CD4-positive, alpha-beta T cell (primary cell): Measurements from ENCODE around the gene KDM2B. TPM values are rescaled to one million over a fixed set of nuclear protein-coding genes. Genes with fewer than 3 reads are reported as not detected.
A peak's percentile ranks its signal among the peaks of the same experiment; 100 is the strongest.

Experiments
- ATAC-seq: fragments of 200-7000 bp; cut with Tn5 transposase; one replicate; pipeline ENCODE4 v1.10.0; 2022; ENCODE audit warnings: mild to moderate bottlenecking; ENCODE audit not compliant: poor library complexity
- CTCF ChIA-PET: fragments of 350-600 bp; sonication (Branson Sonifier 250); formaldehyde crosslinking; loops from one replicate; lab custom pipeline; 2021; ENCODE audit warnings: antibody characterized with exemption, inconsistent platforms; lab: Charles Lee
- POLR2A ChIA-PET: fragments of 350-600 bp; sonication (Branson Sonifier 250); formaldehyde crosslinking; loops from one replicate; lab custom pipeline; 2021; ENCODE audit warnings: antibody characterized with exemption, inconsistent platforms; lab: Charles Lee
- DNase-seq, 14 experiments: peaks; one replicate each; pipeline ENCODE4 v3.0.0-alpha.2; 2013 to 2020; ENCODE audit warnings: mixed read lengths in 2 of 14
- H3K27ac ChIP-seq, 2 donors: one replicate each; pipeline versions ENCODE4 v1.5.1 to v1.7.0; 2013; ENCODE audit warnings: low read length in 2 of 2, low read depth in 1 of 2, mild to moderate bottlenecking in 1 of 2
- H3K27me3 ChIP-seq, 2 experiments: 1 replicate in 1 of 2; 2 replicates in 1 of 2; pipeline versions ENCODE4 v1.6.1 to v1.7.0; 2013; ENCODE audit warnings: low read length in 2 of 2, control low read depth in 1 of 2, mild to moderate bottlenecking in 1 of 2, moderate library complexity in 1 of 2; ENCODE audit not compliant: insufficient read depth in 2 of 2, control insufficient read depth in 1 of 2
- H3K36me3 ChIP-seq: one replicate; pipeline ENCODE4 v1.6.1; 2013; ENCODE audit warnings: low read length, control low read depth; ENCODE audit not compliant: insufficient read depth
- H3K4me1 ChIP-seq: one replicate; pipeline ENCODE4 v1.6.1; 2013; ENCODE audit warnings: low read length, control low read depth; ENCODE audit not compliant: insufficient read depth
- H3K4me3 ChIP-seq: one replicate; pipeline ENCODE4 v1.5.1; 2013; ENCODE audit warnings: mild to moderate bottlenecking, low read length, moderate library complexity
- H3K9me3 ChIP-seq, 2 experiments: 1 replicate in 1 of 2; 2 replicates in 1 of 2; pipeline versions ENCODE4 v1.6.1 to v1.7.0; 2013; ENCODE audit warnings: low read length in 2 of 2, mild to moderate bottlenecking in 2 of 2, control low read depth in 1 of 2, moderate library complexity in 1 of 2; ENCODE audit not compliant: control insufficient read depth in 1 of 2, insufficient read depth in 1 of 2
- H3K27ac Mint-ChIP-seq: one replicate; pipeline ENCODE4 v1.8.0; 2020; ENCODE audit warnings: mixed read lengths
- H3K27me3 Mint-ChIP-seq: one replicate; pipeline ENCODE4 v1.8.0; 2021; ENCODE audit warnings: mixed read lengths
- H3K36me3 Mint-ChIP-seq: one replicate; pipeline ENCODE4 v1.8.0; 2021; ENCODE audit warnings: low read depth, mixed read lengths
- H3K4me1 Mint-ChIP-seq: one replicate; pipeline ENCODE4 v1.8.0; 2021; ENCODE audit warnings: low read depth, mixed read lengths
- H3K4me3 Mint-ChIP-seq: one replicate; pipeline ENCODE4 v1.8.0; 2020; ENCODE audit warnings: mild to moderate bottlenecking, mixed read lengths
- H3K9me3 Mint-ChIP-seq: one replicate; pipeline ENCODE4 v1.8.0; 2020; ENCODE audit warnings: mixed read lengths
- intact Hi-C, 2 experiments: fragments of 100-400 bp; cut with DNase I in 1 of 2; cut with micrococcal nuclease in 1 of 2; formaldehyde crosslinking; loops; one replicate each; pipeline versions ENCODE4 v1.15.1 to v1.9.0; 2023 to 2025; cut with DNase I, micrococcal nuclease
- total RNA-seq, 174 experiments: library from RNA in 2 of 174; stranded (reverse) in 2 of 174; gene quantifications; one replicate each; pipeline ENCODE4 v1.2.3 and lab custom pipeline; 2021 to 2026
- TF ChIP-seq, protein P1 (sequence below): fragments of 200-600 bp; IDR thresholded peaks from one replicate; pipeline ENCODE4 v1.8.0; 2022; ENCODE audit warnings: antibody characterized with exemption, mild to moderate bottlenecking

The KDM2B gene
- total RNA-seq, 2 experiments from 2014 or later, result 60.4 to 62.6 TPM

GRCh38 chr12:121530600-121531355 lies 50.0 kb downstream of the KDM2B start:
- TF ChIP-seq, protein P1, sequence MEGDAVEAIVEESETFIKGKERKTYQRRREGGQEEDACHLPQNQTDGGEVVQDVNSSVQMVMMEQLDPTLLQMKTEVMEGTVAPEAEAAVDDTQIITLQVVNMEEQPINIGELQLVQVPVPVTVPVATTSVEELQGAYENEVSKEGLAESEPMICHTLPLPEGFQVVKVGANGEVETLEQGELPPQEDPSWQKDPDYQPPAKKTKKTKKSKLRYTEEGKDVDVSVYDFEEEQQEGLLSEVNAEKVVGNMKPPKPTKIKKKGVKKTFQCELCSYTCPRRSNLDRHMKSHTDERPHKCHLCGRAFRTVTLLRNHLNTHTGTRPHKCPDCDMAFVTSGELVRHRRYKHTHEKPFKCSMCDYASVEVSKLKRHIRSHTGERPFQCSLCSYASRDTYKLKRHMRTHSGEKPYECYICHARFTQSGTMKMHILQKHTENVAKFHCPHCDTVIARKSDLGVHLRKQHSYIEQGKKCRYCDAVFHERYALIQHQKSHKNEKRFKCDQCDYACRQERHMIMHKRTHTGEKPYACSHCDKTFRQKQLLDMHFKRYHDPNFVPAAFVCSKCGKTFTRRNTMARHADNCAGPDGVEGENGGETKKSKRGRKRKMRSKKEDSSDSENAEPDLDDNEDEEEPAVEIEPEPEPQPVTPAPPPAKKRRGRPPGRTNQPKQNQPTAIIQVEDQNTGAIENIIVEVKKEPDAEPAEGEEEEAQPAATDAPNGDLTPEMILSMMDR, result no peak
- Histone ChIP-seq H3K4me1 (peaks cover 53% of the 10 kb centered on the region), H3K36me3 (peaks cover 30% of the 10 kb centered on the region), H3K27ac (peak overlapping the region; percentile 50 to 59), H3K27me3 (no peaks in the 10 kb centered on the region), H3K4me3 (no peak overlapping the region), H3K9me3 (no peaks in the 10 kb centered on the region)
- H3K27ac Mint-ChIP-seq, result peak overlapping the region; percentile 76
- ChIA-PET POLR2A (interaction anchor here (0.9 to 1.7 kb wide), 9 partner anchors 17 to 272 kb away, joined by 3 to 11 read pairs (median 5); partner anchors contain the start of gene ORAI1), CTCF (interaction anchor here (0.5 to 0.8 kb wide), 3 partner anchors 151 to 263 kb away, joined by 3 read pairs; partner anchors contain the start of gene RHOF)
- H3K36me3 Mint-ChIP-seq, result peaks cover 38% of the 10 kb centered on the region
- H3K4me3 Mint-ChIP-seq, result peak overlapping the region; percentile 17
- no peaks in the 10 kb centered on the region for H3K9me3 Mint-ChIP-seq
- ATAC-seq (peak; percentile 75), DNase-seq (peak; percentile 52 to 87 (median 69))
- H3K4me1 Mint-ChIP-seq, result peaks cover 52% of the 10 kb centered on the region
- intact Hi-C loops, result loop anchor here in 1 of 2 experiments (10.0 kb wide), 1 partner anchor 254 kb away; no protein-coding TSS in a partner anchor
- H3K27me3 Mint-ChIP-seq, result no peaks in the 10 kb centered on the region

- Mint-ChIP-seq H3K4me3 (no peak overlapping the region), H3K36me3 (peaks cover 37% of the 10 kb centered on the region), H3K4me1 (peaks cover 36% of the 10 kb centered on the region), H3K9me3 (no peaks in the 10 kb centered on the region), H3K27me3 (no peaks in the 10 kb centered on the region), H3K27ac (peak overlapping the region; percentile 56)
- Histone ChIP-seq H3K4me3 (no peak overlapping the region), H3K36me3 (peaks cover 43% of the 10 kb centered on the region), H3K9me3 (no peaks in the 10 kb centered on the region), H3K4me1 (peaks cover 38% of the 10 kb centered on the region), H3K27ac (no peak overlapping the region), H3K27me3 (no peaks in the 10 kb centered on the region)
- intact Hi-C loops, result no loop called here
- DNase-seq (no peak), ATAC-seq (no peak)
- TF ChIP-seq, protein P1, result no peak
- POLR2A ChIA-PET, result no interaction called here
- CTCF ChIA-PET, result interaction anchor here (0.7 kb wide), 1 partner anchor 244 kb away, joined by 4 read pairs; no protein-coding TSS in a partner anchor
Measured at GRCh38 chr12:121529184-121529583, 51.6 kb downstream of the KDM2B start.

- H3K9me3 Mint-ChIP-seq, result no peaks in the 10 kb centered on the region
Measured at GRCh38 chr12:121525411-121525810, 55.4 kb downstream of the KDM2B start.

More at GRCh38 chr12:121525411-121525810, 55.4 kb downstream of the KDM2B start:
- Histone ChIP-seq H3K36me3 (peaks cover 39% of the 10 kb centered on the region), H3K9me3 (no peaks in the 10 kb centered on the region), H3K4me1 (peaks cover 4% of the 10 kb centered on the region), H3K27me3 (no peaks in the 10 kb centered on the region), H3K4me3 (no peak overlapping the region), H3K27ac (no peak overlapping the region)
- H3K4me1 Mint-ChIP-seq, result peaks cover 10% of the 10 kb centered on the region
- H3K4me3 Mint-ChIP-seq, result no peak overlapping the region
- ATAC-seq (no peak), DNase-seq (no peak)
- intact Hi-C loops, result no loop called here
- ChIA-PET CTCF (no interaction called here), POLR2A (no interaction called here)
- TF ChIP-seq, protein P1, result no peak
- no peaks in the 10 kb centered on the region for H3K27me3 Mint-ChIP-seq
- H3K36me3 Mint-ChIP-seq, result peaks cover 14% of the 10 kb centered on the region
- no peak overlapping the region for H3K27ac Mint-ChIP-seq
